Activated naive CD4-positive, alpha-beta T cell treated with anti-CD3 and anti-CD28 coated beads for 36 hours (primary cell): ENCODE measurements around the gene NAMPT. TPM values are rescaled to one million over a fixed set of nuclear protein-coding genes. Genes with fewer than 3 reads are reported as not detected.

Source experiments
- CTCF ChIA-PET: fragments of 350-600 bp; sonication (Branson Sonifier 250); formaldehyde crosslinking; loops from one replicate; lab custom pipeline; 2021; ENCODE audit warnings: antibody characterized with exemption; lab: Charles Lee
- DNase-seq: peaks from one replicate; pipeline ENCODE4 v3.0.0-alpha.2; 2020
- H3K27ac Mint-ChIP-seq: one replicate; pipeline ENCODE4 v1.8.0; 2021; ENCODE audit warnings: mild to moderate bottlenecking, mixed read lengths
- H3K27me3 Mint-ChIP-seq: one replicate; pipeline ENCODE4 v1.8.0; 2021; ENCODE audit warnings: low read depth, mixed read lengths
- H3K36me3 Mint-ChIP-seq: one replicate; pipeline ENCODE4 v1.8.0; 2021; ENCODE audit warnings: low read depth, mixed read lengths
- H3K4me1 Mint-ChIP-seq: one replicate; pipeline ENCODE4 v1.8.0; 2021; ENCODE audit warnings: low read depth, mixed read lengths
- H3K4me3 Mint-ChIP-seq: one replicate; pipeline ENCODE4 v1.8.0; 2021; ENCODE audit warnings: mild to moderate bottlenecking, moderate library complexity, mixed read lengths
- H3K9me3 Mint-ChIP-seq: one replicate; pipeline ENCODE4 v1.8.0; 2021; ENCODE audit warnings: mixed read lengths
- intact Hi-C: fragments of 100-400 bp; cut with micrococcal nuclease; formaldehyde crosslinking; loops from one replicate; pipeline ENCODE4 v1.15.1; 2023
- total RNA-seq, 2 experiments: library from RNA; stranded (reverse); gene quantifications; one replicate each; pipeline ENCODE4 v1.2.3, GENCODE V29; 2021

NAMPT gene
- total RNA-seq, 2 experiments from 2014 or later: 932 to 1,015 TPM

- H3K27ac Mint-ChIP-seq: no peak overlapping the region
Observed at GRCh38 chr7:106291247-106291646, 6.5 kb upstream of the NAMPT start.

GRCh38 chr7:106290319-106290718 lies 5.5 kb upstream of the NAMPT start:
- CTCF ChIA-PET: no interaction called here
- H3K9me3 Mint-ChIP-seq: peaks cover 2% of the 10 kb centered on the region
- H3K4me1 Mint-ChIP-seq: peaks cover 28% of the 10 kb centered on the region
- peaks cover 5% of the 10 kb centered on the region for H3K27me3 Mint-ChIP-seq
- DNase-seq: no peak
- peaks cover 2% of the 10 kb centered on the region for H3K36me3 Mint-ChIP-seq
- H3K27ac Mint-ChIP-seq: no peak overlapping the region
- intact Hi-C loops: no loop called here
- no peak overlapping the region for H3K4me3 Mint-ChIP-seq

More at GRCh38 chr7:106291247-106291646, 6.5 kb upstream of the NAMPT start:
- intact Hi-C loops: no loop called here
- peaks cover 7% of the 10 kb centered on the region for H3K27me3 Mint-ChIP-seq
- CTCF ChIA-PET: no interaction called here
- peaks cover 2% of the 10 kb centered on the region for H3K9me3 Mint-ChIP-seq
- H3K36me3 Mint-ChIP-seq: peaks cover under 1% of the 10 kb centered on the region
- no peak overlapping the region for H3K4me3 Mint-ChIP-seq
- peaks cover 23% of the 10 kb centered on the region for H3K4me1 Mint-ChIP-seq
- no peak for DNase-seq

- CTCF ChIA-PET: interaction anchor here (0.6 kb wide), 1 partner anchor 875 kb away, joined by 3 read pairs; no protein-coding TSS in a partner anchor
- peaks cover 2% of the 10 kb centered on the region for H3K36me3 Mint-ChIP-seq
- H3K27me3 Mint-ChIP-seq: peaks cover 5% of the 10 kb centered on the region
- intact Hi-C loops: loop anchor here (10.0 kb wide), 4 partner anchors 575 to 1455 kb away; partner anchors contain the start of genes CBLL1 and PIK3CG
- peaks cover 2% of the 10 kb centered on the region for H3K9me3 Mint-ChIP-seq
- peaks cover 28% of the 10 kb centered on the region for H3K4me1 Mint-ChIP-seq
- H3K27ac Mint-ChIP-seq: no peak overlapping the region
- no peak for DNase-seq
- H3K4me3 Mint-ChIP-seq: no peak overlapping the region
Observed at GRCh38 chr7:106289848-106290247, 5.1 kb upstream of the NAMPT start.

GRCh38 chr7:106288263-106288662 lies 3.5 kb upstream of the NAMPT start:
- intact Hi-C loops: loop anchor here (10.0 kb wide), 4 partner anchors 577 to 1457 kb away; partner anchors contain the start of genes CBLL1 and PIK3CG
- H3K36me3 Mint-ChIP-seq: peaks cover 12% of the 10 kb centered on the region
- H3K4me1 Mint-ChIP-seq: peaks cover 28% of the 10 kb centered on the region
- H3K27me3 Mint-ChIP-seq: peaks cover 5% of the 10 kb centered on the region
- no peak for DNase-seq
- H3K27ac Mint-ChIP-seq: no peak overlapping the region
- H3K9me3 Mint-ChIP-seq: no peaks in the 10 kb centered on the region
- CTCF ChIA-PET: no interaction called here
- H3K4me3 Mint-ChIP-seq: no peak overlapping the region

- DNase-seq: no peak
- Mint-ChIP-seq H3K4me1 (peaks cover 28% of the 10 kb centered on the region), H3K4me3 (no peak overlapping the region), H3K9me3 (no peaks in the 10 kb centered on the region), H3K27ac (no peak overlapping the region), H3K36me3 (peaks cover 15% of the 10 kb centered on the region), H3K27me3 (peaks cover 5% of the 10 kb centered on the region)
- CTCF ChIA-PET: interaction anchor here (0.6 to 1.4 kb wide), 4 partner anchors 19 to 193 kb away, joined by 3 to 7 read pairs (median 3); no protein-coding TSS in a partner anchor
- intact Hi-C loops: loop anchor here (10.0 kb wide), 4 partner anchors 577 to 1457 kb away; partner anchors contain the start of genes CBLL1 and PIK3CG
Observed at GRCh38 chr7:106287786-106288185, 3.0 kb upstream of the NAMPT start.

GRCh38 chr7:106285855-106286492 lies 1.2 kb upstream of the NAMPT start:
- peak; percentile 71 for DNase-seq
- Mint-ChIP-seq H3K27ac (peak overlapping the region; percentile 99), H3K4me1 (peaks cover 40% of the 10 kb centered on the region), H3K27me3 (peaks cover 5% of the 10 kb centered on the region), H3K36me3 (peaks cover 32% of the 10 kb centered on the region), H3K9me3 (no peaks in the 10 kb centered on the region), H3K4me3 (peak overlapping the region; percentile 92)
- intact Hi-C loops: loop anchor here (1.0 to 10.0 kb wide), 25 partner anchors 23 to 1459 kb away; partner anchors contain the start of genes CBLL1, CCDC71L, PIK3CG and RINT1
- CTCF ChIA-PET: interaction anchor here (1.4 kb wide), 2 partner anchors 82 to 176 kb away, joined by 4 to 12 read pairs; no protein-coding TSS in a partner anchor

- H3K36me3 Mint-ChIP-seq: peaks cover 39% of the 10 kb centered on the region
- peak overlapping the region; percentile 99 for H3K27ac Mint-ChIP-seq
- H3K4me1 Mint-ChIP-seq: peaks cover 45% of the 10 kb centered on the region
- H3K9me3 Mint-ChIP-seq: no peaks in the 10 kb centered on the region
- H3K4me3 Mint-ChIP-seq: peak overlapping the region; percentile 92
- H3K27me3 Mint-ChIP-seq: peaks cover under 1% of the 10 kb centered on the region
- peak; percentile 100 for DNase-seq
- CTCF ChIA-PET: interaction anchor here (0.7 to 1.4 kb wide), 4 partner anchors 60 to 177 kb away, joined by 3 to 12 read pairs (median 4); no protein-coding TSS in a partner anchor
- intact Hi-C loops: loop anchor here (1.0 to 10.0 kb wide), 22 partner anchors 24 to 1460 kb away; partner anchors contain the start of genes CBLL1, CCDC71L, PIK3CG and RINT1
Observed at GRCh38 chr7:106285051-106285854, 470 bp upstream of the NAMPT start.

GRCh38 chr7:106283831-106284713 lies 711 bp downstream of the NAMPT start:
- intact Hi-C loops: loop anchor here (1.0 to 10.0 kb wide), 7 partner anchors 24 to 1461 kb away; partner anchors contain the start of genes CBLL1, CCDC71L, PIK3CG and RINT1
- CTCF ChIA-PET: interaction anchor here (1.4 kb wide), 1 partner anchor 84 kb away, joined by 4 read pairs; no protein-coding TSS in a partner anchor
- Mint-ChIP-seq H3K9me3 (no peaks in the 10 kb centered on the region), H3K27ac (peak overlapping the region; percentile 98), H3K27me3 (no peaks in the 10 kb centered on the region), H3K36me3 (peaks cover 50% of the 10 kb centered on the region), H3K4me1 (peaks cover 49% of the 10 kb centered on the region), H3K4me3 (peak overlapping the region; percentile 92)
- DNase-seq: peak; percentile 59

GRCh38 chr7:106283501-106283830 lies 1.3 kb downstream of the NAMPT start:
- DNase-seq: no peak
- no peaks in the 10 kb centered on the region for H3K27me3 Mint-ChIP-seq
- H3K4me3 Mint-ChIP-seq: peak overlapping the region; percentile 92
- H3K4me1 Mint-ChIP-seq: peaks cover 51% of the 10 kb centered on the region
- CTCF ChIA-PET: no interaction called here
- no peaks in the 10 kb centered on the region for H3K9me3 Mint-ChIP-seq
- peaks cover 54% of the 10 kb centered on the region for H3K36me3 Mint-ChIP-seq
- intact Hi-C loops: loop anchor here (1.0 to 10.0 kb wide), 5 partner anchors 23 to 1461 kb away; partner anchors contain the start of genes CBLL1 and PIK3CG
- H3K27ac Mint-ChIP-seq: peak overlapping the region; percentile 98

GRCh38 chr7:106282852-106283251 lies 1.9 kb downstream of the NAMPT start:
- Mint-ChIP-seq H3K27ac (peak overlapping the region; percentile 98), H3K4me1 (peaks cover 51% of the 10 kb centered on the region), H3K36me3 (peaks cover 60% of the 10 kb centered on the region), H3K27me3 (no peaks in the 10 kb centered on the region), H3K9me3 (no peaks in the 10 kb centered on the region), H3K4me3 (peak overlapping the region; percentile 92)
- DNase-seq: no peak
- CTCF ChIA-PET: no interaction called here
- intact Hi-C loops: loop anchor here (1.0 to 10.0 kb wide), 5 partner anchors 23 to 1462 kb away; partner anchors contain the start of genes CBLL1 and PIK3CG

GRCh38 chr7:106282390-106282789 lies 2.4 kb downstream of the NAMPT start:
- H3K27ac Mint-ChIP-seq: peak overlapping the region; percentile 98
- H3K9me3 Mint-ChIP-seq: no peaks in the 10 kb centered on the region
- H3K4me1 Mint-ChIP-seq: peaks cover 52% of the 10 kb centered on the region
- peaks cover 64% of the 10 kb centered on the region for H3K36me3 Mint-ChIP-seq
- CTCF ChIA-PET: interaction anchor here (1.4 to 1.5 kb wide), 2 partner anchors 180 to 201 kb away, joined by 3 to 8 read pairs; no protein-coding TSS in a partner anchor
- H3K4me3 Mint-ChIP-seq: peak overlapping the region; percentile 92
- no peaks in the 10 kb centered on the region for H3K27me3 Mint-ChIP-seq
- intact Hi-C loops: loop anchor here (10.0 kb wide), 4 partner anchors 582 to 1462 kb away; partner anchors contain the start of genes CBLL1 and PIK3CG
- no peak for DNase-seq
